ENCODE data around the gene CCDC87.

DNA sequence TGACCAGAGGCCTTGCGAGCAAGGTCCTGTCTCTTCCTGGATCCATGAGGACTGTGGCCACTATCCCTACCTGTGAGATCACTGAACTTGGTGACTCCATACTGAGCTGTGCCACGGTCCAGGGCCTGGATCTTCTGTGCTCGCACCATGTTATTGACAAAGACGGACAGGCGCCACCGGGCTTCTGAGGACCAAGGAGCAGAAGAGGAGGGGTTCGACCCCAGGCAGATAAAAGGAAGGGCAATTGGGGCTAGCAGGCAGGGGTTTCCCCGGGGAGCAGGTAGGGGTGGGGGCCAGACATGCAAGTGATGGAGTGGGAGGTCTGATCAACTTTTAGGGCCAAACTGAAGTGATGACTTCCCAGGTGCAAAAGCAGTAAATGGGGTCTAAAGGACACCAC is 26.6 kb downstream of the CCDC87 start:
- TF ChIP-seq, protein P1, sequence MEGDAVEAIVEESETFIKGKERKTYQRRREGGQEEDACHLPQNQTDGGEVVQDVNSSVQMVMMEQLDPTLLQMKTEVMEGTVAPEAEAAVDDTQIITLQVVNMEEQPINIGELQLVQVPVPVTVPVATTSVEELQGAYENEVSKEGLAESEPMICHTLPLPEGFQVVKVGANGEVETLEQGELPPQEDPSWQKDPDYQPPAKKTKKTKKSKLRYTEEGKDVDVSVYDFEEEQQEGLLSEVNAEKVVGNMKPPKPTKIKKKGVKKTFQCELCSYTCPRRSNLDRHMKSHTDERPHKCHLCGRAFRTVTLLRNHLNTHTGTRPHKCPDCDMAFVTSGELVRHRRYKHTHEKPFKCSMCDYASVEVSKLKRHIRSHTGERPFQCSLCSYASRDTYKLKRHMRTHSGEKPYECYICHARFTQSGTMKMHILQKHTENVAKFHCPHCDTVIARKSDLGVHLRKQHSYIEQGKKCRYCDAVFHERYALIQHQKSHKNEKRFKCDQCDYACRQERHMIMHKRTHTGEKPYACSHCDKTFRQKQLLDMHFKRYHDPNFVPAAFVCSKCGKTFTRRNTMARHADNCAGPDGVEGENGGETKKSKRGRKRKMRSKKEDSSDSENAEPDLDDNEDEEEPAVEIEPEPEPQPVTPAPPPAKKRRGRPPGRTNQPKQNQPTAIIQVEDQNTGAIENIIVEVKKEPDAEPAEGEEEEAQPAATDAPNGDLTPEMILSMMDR (conservative IDR thresholded peaks at IDR 0.05 in 1 of 2, IDR thresholded peaks at IDR 0.05 in 1 of 2; ENCODE audit: extremely low read depth in 1 of 2, insufficient read depth in 1 of 2, low read depth in 1 of 2, low read length in 2 of 2) = no peak
- TF ChIP-seq EZH2 (IDR thresholded peaks at IDR 0.05; ENCODE audit: borderline replicate concordance, low read length) = no peak

Measured in mammary epithelial cell (primary cell).